Measurements from ENCODE around the gene ARHGEF7. TPM values are rescaled to one million over a fixed set of nuclear protein-coding genes. Genes with fewer than 3 reads are reported as not detected.

The ARHGEF7 gene
- polyA plus RNA-seq, 1 experiment: 40.3 TPM

DNA sequence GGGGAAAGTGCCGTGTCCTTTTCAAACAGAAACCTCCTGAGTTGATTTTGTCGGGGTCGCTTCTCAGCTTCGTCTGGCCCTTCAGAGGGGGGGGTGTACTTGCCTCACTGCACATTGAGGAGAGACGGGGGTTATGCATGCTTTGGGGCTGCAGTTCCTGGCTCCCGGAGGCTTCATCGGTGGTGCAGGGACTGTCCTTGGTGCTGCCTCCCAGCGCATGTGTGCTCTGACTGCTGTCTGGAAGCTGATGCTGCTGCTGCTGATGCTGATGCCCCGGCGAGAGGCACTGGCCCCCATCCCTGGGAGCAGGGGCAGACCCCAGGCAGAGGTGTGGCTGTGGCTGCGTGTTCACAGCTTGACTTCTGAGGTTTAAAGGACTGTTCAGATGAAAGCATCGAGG is 91.0 kb downstream of the ARHGEF7 start:
- DNase-seq (ENCODE audit: low read depth, low spot score): no peak
- Histone ChIP-seq H3K4me3 (ENCODE audit: low read depth, low read length) (no peak overlapping the region), H3K27me3 (ENCODE audit: control insufficient read depth, insufficient read depth, low read length) (no peaks in the 10 kb centered on the region), H3K9me3 (ENCODE audit: control insufficient read depth, insufficient read depth, low read length) (no peaks in the 10 kb centered on the region), H3K27ac (ENCODE audit: low read depth, low read length) (no peak overlapping the region)
- CTCF ChIA-PET: no interaction called here
- POLR2A ChIA-PET: no interaction called here
- TF ChIP-seq, protein P1, sequence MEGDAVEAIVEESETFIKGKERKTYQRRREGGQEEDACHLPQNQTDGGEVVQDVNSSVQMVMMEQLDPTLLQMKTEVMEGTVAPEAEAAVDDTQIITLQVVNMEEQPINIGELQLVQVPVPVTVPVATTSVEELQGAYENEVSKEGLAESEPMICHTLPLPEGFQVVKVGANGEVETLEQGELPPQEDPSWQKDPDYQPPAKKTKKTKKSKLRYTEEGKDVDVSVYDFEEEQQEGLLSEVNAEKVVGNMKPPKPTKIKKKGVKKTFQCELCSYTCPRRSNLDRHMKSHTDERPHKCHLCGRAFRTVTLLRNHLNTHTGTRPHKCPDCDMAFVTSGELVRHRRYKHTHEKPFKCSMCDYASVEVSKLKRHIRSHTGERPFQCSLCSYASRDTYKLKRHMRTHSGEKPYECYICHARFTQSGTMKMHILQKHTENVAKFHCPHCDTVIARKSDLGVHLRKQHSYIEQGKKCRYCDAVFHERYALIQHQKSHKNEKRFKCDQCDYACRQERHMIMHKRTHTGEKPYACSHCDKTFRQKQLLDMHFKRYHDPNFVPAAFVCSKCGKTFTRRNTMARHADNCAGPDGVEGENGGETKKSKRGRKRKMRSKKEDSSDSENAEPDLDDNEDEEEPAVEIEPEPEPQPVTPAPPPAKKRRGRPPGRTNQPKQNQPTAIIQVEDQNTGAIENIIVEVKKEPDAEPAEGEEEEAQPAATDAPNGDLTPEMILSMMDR (IDR thresholded peaks at IDR 0.05; ENCODE audit: low read depth, low read length): no peak

DNA sequence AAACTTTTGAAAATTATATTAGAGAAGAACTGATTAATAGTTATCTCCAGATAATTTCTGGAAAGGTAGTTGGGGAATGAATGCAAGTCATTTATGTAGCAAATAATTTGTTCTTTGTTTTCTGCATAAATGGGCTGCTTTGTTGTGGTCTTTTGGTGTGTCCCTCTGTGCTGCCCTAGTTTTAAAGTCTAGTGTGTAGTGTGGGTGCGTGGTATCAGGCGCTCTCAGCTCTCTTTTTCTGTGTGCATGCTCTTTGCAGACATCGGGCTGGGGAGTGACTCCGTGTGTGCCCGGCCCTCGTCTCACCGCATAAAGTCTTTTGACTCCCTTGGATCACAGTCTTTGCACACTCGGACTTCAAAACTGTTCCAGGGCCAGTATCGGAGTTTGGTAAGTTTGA is 94.5 kb downstream of the ARHGEF7 start:
- ChIA-PET CTCF (no interaction called here), POLR2A (no interaction called here)
- Histone ChIP-seq H3K4me3 (ENCODE audit: low read depth, low read length) (no peak overlapping the region), H3K27me3 (ENCODE audit: control insufficient read depth, insufficient read depth, low read length) (no peaks in the 10 kb centered on the region), H3K9me3 (ENCODE audit: control insufficient read depth, insufficient read depth, low read length) (no peaks in the 10 kb centered on the region; the same call in 1 of the 2 replicates), H3K27ac (ENCODE audit: low read depth, low read length) (peak overlapping the region; percentile 42)
- TF ChIP-seq, protein P1 (IDR thresholded peaks at IDR 0.05; ENCODE audit: low read depth, low read length): no peak
- DNase-seq (ENCODE audit: low read depth, low spot score): no peak

DNA sequence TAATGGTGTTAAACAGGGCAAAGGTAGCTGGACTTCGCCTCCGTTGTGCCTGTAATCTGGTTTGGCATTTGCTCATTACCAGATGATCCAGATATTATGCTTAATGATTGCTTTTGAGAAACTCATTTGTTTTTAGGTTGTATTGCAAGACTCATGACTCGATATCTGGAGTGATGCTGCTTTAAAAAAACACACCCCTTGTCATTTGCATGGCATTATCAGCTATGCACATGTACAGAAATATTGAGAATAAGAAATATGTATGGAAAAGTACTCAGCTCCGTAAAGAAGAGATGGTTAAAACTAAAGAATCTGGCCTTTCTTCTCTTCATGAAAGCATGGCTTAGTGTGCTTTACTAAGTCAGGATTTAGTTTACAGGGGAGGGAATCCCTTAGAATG is 95.0 kb downstream of the ARHGEF7 start:
- Histone ChIP-seq H3K4me3 (ENCODE audit: low read depth, low read length) (peak overlapping the region; percentile 41), H3K9me3 (ENCODE audit: control insufficient read depth, insufficient read depth, low read length) (no peaks in the 10 kb centered on the region; the same call in 1 of the 2 replicates), H3K27me3 (ENCODE audit: control insufficient read depth, insufficient read depth, low read length) (no peaks in the 10 kb centered on the region), H3K27ac (ENCODE audit: low read depth, low read length) (peak overlapping the region; percentile 42)
- TF ChIP-seq, protein P1 (IDR thresholded peaks at IDR 0.05; ENCODE audit: low read depth, low read length): no peak
- POLR2A ChIA-PET: no interaction called here
- DNase-seq (ENCODE audit: low read depth, low spot score): no peak
- CTCF ChIA-PET: no interaction called here

DNA sequence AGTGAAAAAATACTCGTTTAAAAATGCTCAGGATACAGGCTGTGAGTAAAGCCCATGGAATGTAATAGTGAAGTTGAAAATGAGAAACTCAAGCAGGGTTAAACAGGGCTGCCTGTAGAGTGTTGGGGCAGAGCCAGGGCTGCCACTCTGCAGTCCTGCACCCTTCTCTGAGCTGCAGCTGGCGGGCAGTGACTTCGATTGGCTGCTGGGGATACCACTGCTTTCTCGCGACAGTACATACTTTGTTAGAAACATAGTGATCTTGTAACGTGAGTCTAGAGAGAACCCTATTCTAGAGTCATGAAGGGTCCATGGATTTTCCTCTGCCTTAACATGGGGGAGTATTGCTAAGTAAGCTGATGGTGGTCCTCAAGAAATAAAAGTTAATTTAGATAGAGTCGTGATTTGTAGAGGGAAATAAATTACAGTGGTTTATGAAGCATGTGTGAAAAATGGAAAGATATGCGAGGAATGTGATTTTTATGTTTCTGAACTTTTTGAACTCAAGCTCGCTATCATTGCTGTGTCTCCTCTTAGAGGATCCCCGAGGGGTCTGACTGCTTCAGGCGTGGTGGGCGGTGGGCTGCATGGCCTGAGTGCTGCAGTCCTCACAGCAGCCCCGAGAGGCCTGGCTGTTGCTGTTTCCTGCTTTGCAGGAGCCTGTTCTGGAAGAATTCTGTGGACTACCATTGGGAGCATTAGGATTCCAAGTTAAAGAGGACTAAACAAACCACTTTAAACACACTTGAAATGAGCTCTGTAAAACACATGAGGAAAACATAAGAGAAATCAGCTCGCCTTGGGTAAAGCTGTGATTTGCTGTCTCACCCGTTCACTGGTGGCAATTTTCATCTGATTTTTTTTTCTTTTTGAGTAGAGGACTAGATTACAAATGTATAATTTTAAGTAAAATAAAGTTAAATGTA is 95.7 kb downstream of the ARHGEF7 start:
- H3K27ac ChIP-seq (ENCODE audit: low read depth, low read length): peak overlapping the region; percentile 42
- peak overlapping the region; percentile 41 for H3K4me3 ChIP-seq (ENCODE audit: low read depth, low read length)
- no peaks in the 10 kb centered on the region for H3K27me3 ChIP-seq (ENCODE audit: control insufficient read depth, insufficient read depth, low read length)
- ChIA-PET POLR2A (no interaction called here), CTCF (interaction anchor here (1.6 to 2.2 kb wide), 2 partner anchors 143 to 296 kb away, joined by 5 to 8 read pairs; partner anchors contain the start of gene ANKRD10)
- peak; percentile 71 for DNase-seq (ENCODE audit: low read depth, low spot score)
- TF ChIP-seq, protein P1 (IDR thresholded peaks at IDR 0.05; ENCODE audit: low read depth, low read length): no peak
- H3K9me3 ChIP-seq (ENCODE audit: control insufficient read depth, insufficient read depth, low read length): no peaks in the 10 kb centered on the region; the same call in 1 of the 2 replicates

Data from AG04450 (cell line).